ENCODE measurements around the gene ATIC. TPM values are rescaled to one million over a fixed set of nuclear protein-coding genes. Genes with fewer than 3 reads are reported as not detected.

Gene ATIC
- total and polyA plus RNA-seq, 2 of the 8 experiments (the other 6 are each of a cell fraction or from before 2014, with no cell fraction given) = 139 to 319 TPM

DNA sequence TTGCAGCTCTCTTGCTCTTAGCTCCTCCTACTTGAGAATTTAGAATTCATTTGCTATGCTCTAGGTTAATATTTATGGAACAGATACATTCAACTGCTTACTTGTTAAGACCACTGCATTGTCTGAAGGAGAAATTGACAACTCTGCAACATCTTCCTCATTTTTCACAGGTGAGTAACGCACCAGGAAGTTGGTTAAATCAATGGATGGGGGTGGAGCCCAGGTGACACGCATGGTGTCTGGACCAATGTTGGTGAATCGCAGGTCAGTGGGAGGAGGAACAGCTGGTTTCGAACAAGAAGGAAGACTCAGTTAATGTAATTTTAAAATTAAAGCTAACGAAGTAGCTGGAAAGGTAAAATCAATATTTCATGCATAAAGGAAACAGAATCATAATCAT lies 79.7 kb downstream of the ATIC start:
- Histone ChIP-seq H3K79me2 (ENCODE audit: control insufficient read depth in 1 of 2, insufficient read depth in 2 of 2, low read length in 2 of 2) (no peaks in the 10 kb centered on the region), H3K27ac (ENCODE audit: low read depth, low read length) (no peak overlapping the region), H3K23me2 (ENCODE audit: low read depth, low read length) (no peaks in the 10 kb centered on the region), H4K5ac (ENCODE audit: insufficient read length, low read depth, low read length) (no peak overlapping the region), H3K14ac (ENCODE audit: insufficient read length) (no peak overlapping the region), H2BK120ac (replicated peaks; ENCODE audit: low read depth, low read length) (no peak overlapping the region), H3K18ac (ENCODE audit: extremely low read depth, low read length) (no peak overlapping the region), H3K27me3 (replicated peaks in 1 of 4; ENCODE audit: control insufficient read depth in 3 of 4, extremely low read depth in 1 of 4, insufficient read depth in 3 of 4, low read length in 3 of 4) (no peaks in the 10 kb centered on the region), H4K8ac (ENCODE audit: extremely low read depth, insufficient read depth, low read length) (no peak overlapping the region), H4K20me1 (replicated peaks in 1 of 2; ENCODE audit: control insufficient read depth in 1 of 2, insufficient read depth in 2 of 2, low read length in 2 of 2) (no peaks in the 10 kb centered on the region), H3K4me3 (ENCODE audit: extremely low read depth in 1 of 4, insufficient read depth in 2 of 4, low read depth in 3 of 4, low read length in 4 of 4) (no peak overlapping the region), H3K9me3 (ENCODE audit: insufficient read depth in 2 of 2, low read depth in 1 of 2, low read length in 1 of 2) (no peaks in the 10 kb centered on the region), H3K9ac (replicated peaks in 1 of 4; ENCODE audit: extremely low read depth in 1 of 4, low read depth in 3 of 4, low read length in 3 of 4) (no peak overlapping the region), H3K4me1 (replicated peaks in 1 of 4; ENCODE audit: control insufficient read depth in 3 of 4, insufficient read depth in 4 of 4, low read length in 3 of 4) (peaks cover 2 to 6% (median 4%) of the 10 kb centered on the region in 4 experiments; a peak in 4 of 7 replicates), H4K91ac (replicated peaks; ENCODE audit: insufficient read length, low read length) (no peak overlapping the region), H3K79me1 (ENCODE audit: low read depth, low read length) (no peaks in the 10 kb centered on the region), H3K4ac (replicated peaks; ENCODE audit: insufficient read length, low read depth, low read length) (no peak overlapping the region), H2BK5ac (ENCODE audit: low read depth, low read length) (no peak overlapping the region), H2BK15ac (ENCODE audit: low read length) (no peak overlapping the region), H2BK12ac (ENCODE audit: low read depth, low read length) (no peak overlapping the region), H3K4me2 (ENCODE audit: insufficient read depth in 1 of 2, low read depth in 2 of 2, low read length in 2 of 2) (no peak overlapping the region), H2AFZ (ENCODE audit: low read length) (no peak overlapping the region), H2AK5ac (ENCODE audit: low read depth, low read length) (no peak overlapping the region), H3K56ac (replicated peaks; ENCODE audit: insufficient read length, low read depth, low read length) (no peak overlapping the region), H3K23ac (ENCODE audit: insufficient read length) (no peak overlapping the region), H3K36me3 (ENCODE audit: control insufficient read depth in 2 of 4, insufficient read depth in 4 of 4, low read length in 3 of 4) (peaks cover 2 to 28% (median 10%) of the 10 kb centered on the region in 4 experiments; a peak in 3 of 8 replicates), H2BK20ac (ENCODE audit: low read length) (no peak overlapping the region)
- FAIRE-seq (no peak), DNase-seq (ENCODE audit: low read depth in 1 of 2, low spot score in 2 of 2) (no peak)
- WGBS, 2 experiments (ENCODE audit: extremely low coverage in 1 of 2, insufficient coverage in 1 of 2, insufficient read length in 1 of 2, insufficient replicate concordance in 2 of 2, low coverage in 1 of 2, low lambda C conversion rate in 2 of 2, missing lambda C conversion rate in 1 of 2) = 93% methylated on average over 5 of the region's 5 CpGs; no CpG with 5 or more reads in 1 of the 2 experiments
- ChIA-PET CTCF (ENCODE audit: partially characterized antibody) (interaction anchor here (1.5 kb wide), 1 partner anchor 439 kb away, joined by 3 read pairs; no protein-coding TSS in a partner anchor), POLR2A (ENCODE audit: partially characterized antibody) (no interaction called here)
- no peak for TF ChIP-seq RXRA (IDR thresholded peaks at IDR 0.05; ENCODE audit: insufficient read depth, low read depth, low read length)
- no peak for TF ChIP-seq JUN (IDR thresholded peaks at IDR 0.05; ENCODE audit: low read depth, low read length)
- no peak for TF ChIP-seq KDM4A (IDR thresholded peaks at IDR 0.05; ENCODE audit: low read depth, low read length, severe bottlenecking)
- no peak for TF ChIP-seq NRF1 (IDR thresholded peaks at IDR 0.05; ENCODE audit: low read depth, low read length)
- no peak for TF ChIP-seq TAF7 (optimal IDR thresholded peaks at IDR 0.05; ENCODE audit: borderline replicate concordance, low read depth, low read length)
- TF ChIP-seq, protein P1, sequence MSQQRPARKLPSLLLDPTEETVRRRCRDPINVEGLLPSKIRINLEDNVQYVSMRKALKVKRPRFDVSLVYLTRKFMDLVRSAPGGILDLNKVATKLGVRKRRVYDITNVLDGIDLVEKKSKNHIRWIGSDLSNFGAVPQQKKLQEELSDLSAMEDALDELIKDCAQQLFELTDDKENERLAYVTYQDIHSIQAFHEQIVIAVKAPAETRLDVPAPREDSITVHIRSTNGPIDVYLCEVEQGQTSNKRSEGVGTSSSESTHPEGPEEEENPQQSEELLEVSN (IDR thresholded peaks at IDR 0.05) = no peak
- TF ChIP-seq POU5F1 (IDR thresholded peaks at IDR 0.05; ENCODE audit: low read depth, low read length) = no peak
- TF ChIP-seq SIX5 (IDR thresholded peaks at IDR 0.05; ENCODE audit: low read depth, low read length) = no peak
- no peak for TF ChIP-seq RNF2 (IDR thresholded peaks at IDR 0.05; ENCODE audit: borderline replicate concordance, low read depth, low read length, missing control alignments, poor library complexity, severe bottlenecking)
- TF ChIP-seq EP300 (IDR thresholded peaks at IDR 0.05; ENCODE audit: borderline replicate concordance in 1 of 2, low read depth in 2 of 2, low read length in 2 of 2) = no peak
- no peak for TF ChIP-seq SP1 (IDR thresholded peaks at IDR 0.05; ENCODE audit: low read depth, low read length)
- TF ChIP-seq GABPA (IDR thresholded peaks at IDR 0.05; ENCODE audit: borderline replicate concordance, insufficient read depth, low read length) = no peak
- no peak for TF ChIP-seq TCF12 (IDR thresholded peaks at IDR 0.05; ENCODE audit: low read depth, low read length)
